Breast epithelium (tissue), 4 donors: Measurements from ENCODE around the gene OR56B1. TPM values are rescaled to one million over a fixed set of nuclear protein-coding genes. Genes with fewer than 3 reads are reported as not detected.
"Not testable (repeated sequence)": the region's sequence is repeated elsewhere in the genome, so short reads cannot be mapped to it uniquely, and the experiment has no call there.

Source experiments
- DNase-seq, 2 donors: peaks; one replicate each; pipeline ENCODE4 v3.0.0-alpha.2; 2019; ENCODE audit warnings: low spot score in 2 of 2
- H3K27ac ChIP-seq, 2 donors: fragments of 200-600 bp; sonication (generic) in 1 of 2; one replicate each; pipeline ENCODE4 v1.5.1; 2016 to 2019; ENCODE audit warnings: mild to moderate bottlenecking in 1 of 2
- H3K27me3 ChIP-seq, 2 donors: fragments of 200-600 bp; sonication (generic) in 1 of 2; one replicate each; pipeline versions ENCODE4 v1.5.1 to v1.6.0; 2017 to 2019; ENCODE audit warnings: control low read depth in 1 of 2, mild to moderate bottlenecking in 1 of 2
- H3K36me3 ChIP-seq: fragments of 200-600 bp; one replicate; pipeline ENCODE4 v1.5.1; 2019
- H3K4me1 ChIP-seq, 2 donors: fragments of 200-600 bp; sonication (generic); one replicate each; pipeline ENCODE4 v1.5.1; 2016 to 2019; ENCODE audit warnings: control low read depth in 1 of 2
- H3K4me3 ChIP-seq, 3 donors: fragments of 200-600 bp; sonication (generic); 1 replicate in 2 of 3; 2 replicates in 1 of 3; pipeline ENCODE4 v1.5.1; 2016 to 2019; ENCODE audit warnings: mild to moderate bottlenecking in 3 of 3, moderate library complexity in 2 of 3
- H3K9me3 ChIP-seq, 2 donors: fragments of 200-600 bp; sonication (generic) in 1 of 2; one replicate each; pipeline ENCODE4 v1.5.1; 2016 to 2019; ENCODE audit warnings: control low read depth in 1 of 2
- POLR2A ChIP-seq: fragments of 450-650 bp; IDR thresholded peaks from one replicate; pipeline ENCODE4 v1.6.1; 2016; ENCODE audit warnings: antibody characterized with exemption, mild to moderate bottlenecking, moderate library complexity
- POLR2AphosphoS5 ChIP-seq, 3 donors: sonication (generic); formaldehyde crosslinking; IDR thresholded peaks; one replicate each; pipeline ENCODE4 v1.6.1; 2017; ENCODE audit warnings: antibody characterized with exemption in 3 of 3
- intact Hi-C: fragments of 100-400 bp; cut with DNase I; formaldehyde crosslinking; loops from one replicate; pipeline ENCODE4 v1.15.1; 2023; ENCODE audit warnings: low total_unique reads
- total RNA-seq, 3 donors: library from RNA; depleted of rRNA; stranded (reverse); fragments of >200 nt; gene quantifications; one replicate each; pipeline ENCODE4 v1.1.0, GENCODE V29; 2016
- TF ChIP-seq, protein P1 (sequence below), 3 donors: fragments of 450-650 bp; IDR thresholded peaks; one replicate each; pipeline ENCODE4 v1.5.1; 2016 to 2017; ENCODE audit warnings: antibody characterized with exemption in 3 of 3, mild to moderate bottlenecking in 3 of 3, moderate library complexity in 3 of 3

OR56B1 gene
- total RNA-seq, 3 donors from 2014 or later: 0.44 TPM; not detected in 2

DNA sequence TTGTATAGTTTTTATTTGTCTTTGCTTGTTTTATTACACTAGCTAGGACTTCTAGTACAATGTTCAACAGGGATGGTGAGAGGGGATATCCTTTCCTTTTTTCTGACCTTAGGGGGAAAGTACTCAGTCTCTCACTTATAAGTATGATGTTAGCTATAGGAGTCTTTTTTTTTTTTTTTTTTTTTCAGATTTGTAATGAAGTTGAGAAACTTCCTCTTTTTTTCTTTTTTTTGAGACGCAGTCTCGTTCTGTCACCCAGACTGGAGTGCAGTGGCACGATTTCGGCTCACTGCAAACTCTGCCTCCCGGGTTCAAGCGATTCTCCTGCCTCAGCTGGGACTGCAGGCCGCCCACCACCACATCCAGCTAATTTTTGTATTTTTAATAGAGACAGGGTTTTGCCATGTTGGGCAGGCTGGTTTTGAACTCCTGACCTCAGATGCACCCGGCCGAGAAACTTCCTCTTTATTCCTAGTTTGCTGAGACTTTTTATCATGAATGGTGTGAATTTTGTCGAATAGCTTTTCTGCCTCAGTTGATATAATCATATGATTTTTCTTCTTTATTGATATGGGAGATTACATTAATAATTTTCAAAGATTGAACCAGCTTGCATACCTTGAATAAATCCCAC, 35.7 kb upstream of the OR56B1 start:
- Histone ChIP-seq H3K36me3 (peaks cover 8% of the 10 kb centered on the region), H3K4me1 (no peaks in the 10 kb centered on the region), H3K27ac (no peak overlapping the region), H3K9me3 (no peaks in the 10 kb centered on the region), H3K4me3 (no peak overlapping the region), H3K27me3 (no peaks in the 10 kb centered on the region)
- no peak for DNase-seq
- intact Hi-C loops: no loop called here
- no peak for TF ChIP-seq POLR2AphosphoS5 (IDR thresholded peaks at IDR 0.05)

DNA sequence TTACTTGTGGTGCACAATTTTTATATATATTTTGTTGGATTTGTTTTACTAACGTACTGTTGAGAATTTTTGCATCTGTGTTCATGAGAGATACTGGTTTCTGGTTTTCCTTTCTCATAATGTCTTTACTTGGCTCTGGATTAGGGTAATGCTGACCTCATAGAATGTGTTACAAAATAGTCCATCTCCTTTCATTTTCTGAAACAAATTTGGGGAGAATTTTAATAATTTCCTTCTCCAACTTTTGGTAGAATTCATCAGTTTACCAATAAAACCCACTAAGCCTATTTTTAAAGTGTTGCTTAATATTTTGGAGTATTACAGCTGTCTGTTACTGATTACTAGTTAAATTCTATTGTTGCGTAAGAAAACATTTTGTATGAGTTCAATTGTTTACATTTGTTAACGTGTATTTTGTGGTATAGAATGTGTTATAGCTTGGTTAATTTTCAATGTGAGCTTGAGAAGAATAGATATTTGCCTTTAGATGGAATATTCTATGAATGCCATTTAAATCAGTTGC, 35.1 kb upstream of the OR56B1 start:
- no peak for DNase-seq
- H3K9me3 ChIP-seq: no peaks in the 10 kb centered on the region
- no peaks in the 10 kb centered on the region for H3K4me1 ChIP-seq
- intact Hi-C loops: no loop called here
- peaks cover 8% of the 10 kb centered on the region for H3K36me3 ChIP-seq
- TF ChIP-seq POLR2AphosphoS5 (IDR thresholded peaks at IDR 0.05): no peak
- no peak for TF ChIP-seq POLR2A
- TF ChIP-seq, protein P1, sequence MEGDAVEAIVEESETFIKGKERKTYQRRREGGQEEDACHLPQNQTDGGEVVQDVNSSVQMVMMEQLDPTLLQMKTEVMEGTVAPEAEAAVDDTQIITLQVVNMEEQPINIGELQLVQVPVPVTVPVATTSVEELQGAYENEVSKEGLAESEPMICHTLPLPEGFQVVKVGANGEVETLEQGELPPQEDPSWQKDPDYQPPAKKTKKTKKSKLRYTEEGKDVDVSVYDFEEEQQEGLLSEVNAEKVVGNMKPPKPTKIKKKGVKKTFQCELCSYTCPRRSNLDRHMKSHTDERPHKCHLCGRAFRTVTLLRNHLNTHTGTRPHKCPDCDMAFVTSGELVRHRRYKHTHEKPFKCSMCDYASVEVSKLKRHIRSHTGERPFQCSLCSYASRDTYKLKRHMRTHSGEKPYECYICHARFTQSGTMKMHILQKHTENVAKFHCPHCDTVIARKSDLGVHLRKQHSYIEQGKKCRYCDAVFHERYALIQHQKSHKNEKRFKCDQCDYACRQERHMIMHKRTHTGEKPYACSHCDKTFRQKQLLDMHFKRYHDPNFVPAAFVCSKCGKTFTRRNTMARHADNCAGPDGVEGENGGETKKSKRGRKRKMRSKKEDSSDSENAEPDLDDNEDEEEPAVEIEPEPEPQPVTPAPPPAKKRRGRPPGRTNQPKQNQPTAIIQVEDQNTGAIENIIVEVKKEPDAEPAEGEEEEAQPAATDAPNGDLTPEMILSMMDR (IDR thresholded peaks at IDR 0.05): no peak
- no peaks in the 10 kb centered on the region for H3K27me3 ChIP-seq
- no peak overlapping the region for H3K4me3 ChIP-seq
- peak overlapping the region in 1 of 2 donors; percentile 14 for H3K27ac ChIP-seq

DNA sequence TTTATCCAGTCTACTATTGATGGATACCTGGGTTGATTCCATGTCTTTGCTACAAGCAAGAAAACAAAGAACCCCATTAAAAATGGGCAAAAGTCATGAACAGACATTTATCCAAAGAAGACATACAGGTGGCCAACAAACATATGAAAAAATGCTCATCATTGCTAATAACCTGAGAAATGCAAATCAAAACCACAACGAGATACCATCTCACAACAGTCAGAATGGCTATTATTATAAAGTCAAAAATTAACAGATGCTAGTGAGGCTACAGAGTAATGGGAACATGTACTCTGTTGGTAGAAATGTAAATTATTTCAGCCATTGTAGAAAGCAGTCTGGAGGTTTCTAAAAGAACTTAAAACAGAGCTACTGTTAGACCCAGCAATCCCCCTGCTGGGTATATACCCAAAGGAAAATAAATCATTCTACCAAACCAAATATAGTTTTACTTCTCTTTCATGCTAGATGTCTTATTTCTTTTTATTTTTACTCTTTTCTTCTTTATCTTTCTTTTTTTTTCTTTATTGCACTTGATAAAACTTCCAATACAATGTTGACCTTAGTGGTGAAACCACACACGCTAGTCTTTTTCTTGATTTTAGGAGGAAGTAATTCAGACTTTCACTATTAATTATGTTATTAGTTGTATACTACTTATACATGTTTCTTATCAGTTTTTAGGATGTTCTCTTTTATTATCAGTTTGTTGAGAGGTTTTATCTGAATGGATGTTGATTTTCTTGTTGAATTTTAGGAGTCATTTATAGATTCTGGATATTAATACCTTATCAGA, 32.3 kb upstream of the OR56B1 start:
- H3K27me3 ChIP-seq: no peaks in the 10 kb centered on the region
- H3K27ac ChIP-seq: no peak overlapping the region
- intact Hi-C loops: no loop called here
- no peak for TF ChIP-seq POLR2A
- no peak for TF ChIP-seq POLR2AphosphoS5 (IDR thresholded peaks at IDR 0.05)
- H3K4me3 ChIP-seq: no peak overlapping the region
- H3K36me3 ChIP-seq: peaks cover 3% of the 10 kb centered on the region
- no peaks in the 10 kb centered on the region for H3K4me1 ChIP-seq
- DNase-seq: no peak
- no peaks in the 10 kb centered on the region for H3K9me3 ChIP-seq

DNA sequence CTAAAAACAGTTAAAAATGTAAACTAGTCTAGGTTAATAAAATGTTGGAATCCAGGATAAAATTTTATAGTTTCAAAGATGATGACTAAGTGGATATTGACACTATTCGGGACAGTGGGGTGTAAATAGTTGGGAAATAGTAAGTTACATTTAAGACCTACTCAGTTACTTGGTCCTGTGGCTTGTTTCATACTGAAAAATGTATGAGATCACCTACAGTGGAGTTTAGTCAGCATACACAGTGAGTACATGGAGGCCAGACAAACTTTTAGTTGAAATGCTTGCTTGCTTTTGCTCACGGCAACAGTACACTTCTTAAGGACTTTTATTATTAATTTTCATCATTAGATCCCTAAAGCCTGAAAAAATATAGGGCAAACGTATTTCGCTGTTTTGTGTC, 30.6 kb upstream of the OR56B1 start:
- Histone ChIP-seq H3K36me3 (peaks cover 5% of the 10 kb centered on the region), H3K9me3 (no peaks in the 10 kb centered on the region), H3K27me3 (no peaks in the 10 kb centered on the region), H3K4me1 (no peaks in the 10 kb centered on the region), H3K27ac (no peak overlapping the region), H3K4me3 (no peak overlapping the region)
- DNase-seq: no peak
- intact Hi-C loops: no loop called here
- TF ChIP-seq, protein P1 (IDR thresholded peaks at IDR 0.05): no peak
- TF ChIP-seq POLR2AphosphoS5 (IDR thresholded peaks at IDR 0.05) (no peak), POLR2A (no peak)

DNA sequence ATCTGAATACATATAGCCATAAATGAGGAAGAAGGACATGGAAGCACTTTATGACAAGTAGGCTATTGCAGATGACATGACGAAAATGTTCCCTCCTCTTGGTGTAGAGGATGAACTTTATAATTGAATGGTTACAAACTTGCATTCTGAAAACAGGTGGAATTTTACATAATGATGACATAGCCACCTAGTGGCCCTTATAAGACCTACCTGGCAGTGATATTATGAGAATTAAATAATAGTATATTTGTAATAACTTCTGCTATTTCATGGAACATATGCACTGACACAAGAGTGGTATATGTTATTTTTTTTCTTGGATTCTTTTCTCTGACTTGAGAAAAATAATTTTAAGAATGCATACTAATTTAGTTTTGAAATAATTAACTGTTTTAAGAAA, 23.7 kb upstream of the OR56B1 start:
- Histone ChIP-seq H3K36me3 (peaks cover 5% of the 10 kb centered on the region), H3K27ac (no peak overlapping the region), H3K4me3 (no peak overlapping the region), H3K27me3 (no peaks in the 10 kb centered on the region), H3K9me3 (no peaks in the 10 kb centered on the region), H3K4me1 (no peaks in the 10 kb centered on the region)
- no peak for DNase-seq
- TF ChIP-seq, protein P1 (IDR thresholded peaks at IDR 0.05): peak in 2 of 3 donors; percentile 40 to 45
- TF ChIP-seq POLR2AphosphoS5 (IDR thresholded peaks at IDR 0.05): no peak
- intact Hi-C loops: loop anchor here (5.0 kb wide), 1 partner anchor 250 kb away; no protein-coding TSS in a partner anchor

DNA sequence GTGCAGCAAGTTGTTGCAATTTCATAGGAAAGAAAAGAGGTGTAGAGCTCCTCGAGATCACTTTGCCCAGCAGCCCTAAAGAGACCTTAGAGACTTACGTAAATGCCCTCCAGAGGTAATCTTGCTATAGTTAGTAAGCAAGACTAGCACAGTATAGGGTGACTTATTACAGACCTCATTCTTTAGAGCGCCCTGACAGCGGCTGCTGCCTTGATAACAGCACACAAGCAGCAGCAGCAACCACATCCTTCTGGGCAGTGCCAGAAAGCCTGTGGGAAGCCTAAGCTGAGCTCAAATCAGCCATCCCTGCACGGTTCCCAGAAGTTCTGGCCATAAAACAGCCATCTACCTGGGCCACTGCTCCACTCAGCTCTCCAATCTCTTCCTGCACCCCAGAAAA, 22.6 kb upstream of the OR56B1 start:
- no peaks in the 10 kb centered on the region for H3K9me3 ChIP-seq
- intact Hi-C loops: loop anchor here (5.0 kb wide), 1 partner anchor 251 kb away; no protein-coding TSS in a partner anchor
- no peak for DNase-seq
- no peak for TF ChIP-seq POLR2AphosphoS5 (IDR thresholded peaks at IDR 0.05)
- TF ChIP-seq, protein P1 (IDR thresholded peaks at IDR 0.05): no peak
- TF ChIP-seq POLR2A: no peak
- H3K27ac ChIP-seq: no peak overlapping the region
- no peak overlapping the region for H3K4me3 ChIP-seq
- H3K4me1 ChIP-seq: no peaks in the 10 kb centered on the region
- H3K36me3 ChIP-seq: peaks cover 4% of the 10 kb centered on the region
- H3K27me3 ChIP-seq: no peaks in the 10 kb centered on the region

DNA sequence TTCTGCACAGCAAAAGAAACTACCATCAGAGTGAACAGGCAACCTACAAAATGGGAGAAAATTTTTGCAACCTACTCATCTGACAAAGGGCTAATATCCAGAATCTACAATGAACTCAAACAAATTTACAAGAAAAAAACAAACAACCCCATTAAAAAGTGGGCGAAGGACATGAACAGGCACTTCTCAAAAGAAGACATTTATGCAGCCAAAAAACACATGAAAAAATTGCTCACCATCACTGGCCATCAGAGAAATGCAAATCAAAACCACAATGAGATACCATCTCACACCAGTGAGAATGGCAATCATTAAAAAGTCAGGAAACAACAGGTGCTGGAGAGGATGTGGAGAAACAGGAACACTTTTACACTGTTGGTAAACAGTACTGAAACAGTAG, 19.7 kb upstream of the OR56B1 start:
- H3K9me3 ChIP-seq, H3K36me3 ChIP-seq, DNase-seq, intact Hi-C loops, H3K4me3 ChIP-seq, H3K27me3 ChIP-seq, H3K27ac ChIP-seq, H3K4me1 ChIP-seq: not testable (repeated sequence)
